Urinary bladder (tissue), 4 donors: Measurements from ENCODE around the gene HEBP2. TPM values are rescaled to one million over a fixed set of nuclear protein-coding genes. Genes with fewer than 3 reads are reported as not detected.
"Not testable (repeated sequence)": the region's sequence is repeated elsewhere in the genome, so short reads cannot be mapped to it uniquely, and the experiment has no call there.

Experiments
- DNase-seq: peaks from one replicate; pipeline ENCODE4 v3.0.0-alpha.2; 2015; ENCODE audit errors: extremely low spot score
- H3K27ac ChIP-seq: one replicate; pipeline ENCODE4 v1.5.1; 2013; ENCODE audit warnings: low read depth, mild to moderate bottlenecking, moderate library complexity
- H3K36me3 ChIP-seq: one replicate; pipeline ENCODE4 v1.6.1; 2013; ENCODE audit warnings: mild to moderate bottlenecking, moderate library complexity; ENCODE audit not compliant: insufficient read depth
- H3K4me1 ChIP-seq: one replicate; pipeline ENCODE4 v1.6.1; 2013; ENCODE audit warnings: mild to moderate bottlenecking, moderate library complexity; ENCODE audit not compliant: insufficient read depth
- H3K4me3 ChIP-seq: one replicate; pipeline ENCODE4 v1.5.1; 2013; ENCODE audit warnings: low read depth, low read length
- WGBS: extraction: QIAGEN DNeasy Blood & Tissue Kit; methylation state at CpG from one replicate; pipeline ENCODE4 v1.1.7; 2013; 5-methylcytosine and 5-hydroxymethylcytosine counted together
- polyA plus RNA-seq: library from polyadenylated mRNA; stranded (reverse); fragments of 200-250 nt; gene quantifications from one replicate; pipeline ENCODE4 v1.2.3, GENCODE V29; 2013
- total RNA-seq: library from RNA; depleted of rRNA; stranded (reverse); fragments of >200 nt; gene quantifications from one replicate; pipeline ENCODE4 v1.2.3, GENCODE V29; 2014
- donor health status: healthy with polysubstance abuse.
- donor health status: healthy.

HEBP2 gene
- total and polyA plus RNA-seq, 2 donors, result 7.6 to 43.1 TPM

DNA sequence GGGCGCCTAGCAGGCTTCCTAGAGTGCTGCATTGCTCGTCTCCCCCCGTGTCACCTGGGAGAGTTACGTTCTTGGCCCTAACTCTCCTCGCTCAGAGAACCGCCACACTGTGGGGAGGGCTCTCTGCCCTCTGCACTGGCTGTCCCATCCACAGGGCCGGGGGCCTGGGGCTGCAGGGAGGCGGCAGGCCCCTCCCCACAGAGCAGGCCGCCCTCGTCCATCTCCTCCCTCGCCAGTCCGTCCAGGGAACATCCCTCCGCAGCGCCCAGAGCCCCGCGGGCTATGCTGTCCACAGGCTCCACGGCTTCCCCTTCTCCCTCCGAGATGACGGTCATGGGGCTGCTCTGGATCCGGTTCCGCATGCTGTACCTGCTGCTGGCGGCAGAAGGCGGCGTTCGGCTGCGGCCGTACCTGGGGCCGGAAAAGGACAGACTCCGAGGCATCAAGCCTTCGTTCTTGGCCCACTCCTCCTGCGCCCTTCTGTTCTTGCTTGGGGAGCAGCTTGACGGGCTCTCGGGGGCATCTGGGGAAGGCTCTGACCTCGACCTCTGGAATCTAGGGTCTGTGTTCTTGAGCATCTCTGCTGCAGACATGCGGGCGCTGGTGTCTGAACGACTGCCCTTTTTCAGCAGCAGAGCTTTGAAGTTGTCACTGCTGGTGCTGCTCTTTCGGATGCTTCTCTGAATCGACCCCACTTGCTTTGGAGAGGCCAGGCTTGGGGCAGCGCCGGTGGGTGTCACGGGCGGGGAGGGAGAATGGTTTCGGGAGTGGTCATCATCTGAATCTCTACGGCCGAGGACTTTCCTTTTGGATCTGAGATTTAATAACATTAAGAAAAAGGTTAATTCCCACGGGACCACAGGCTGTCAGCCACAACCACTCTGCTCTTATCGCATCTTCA, 20.2 kb downstream of the HEBP2 start:
- 92% methylated on average over 48 of the region's 48 CpGs for WGBS
- no peaks in the 10 kb centered on the region for H3K36me3 ChIP-seq
- DNase-seq, result no peak
- peaks cover 1% of the 10 kb centered on the region for H3K4me1 ChIP-seq
- H3K4me3 ChIP-seq, result no peak overlapping the region
- no peak overlapping the region for H3K27ac ChIP-seq

DNA sequence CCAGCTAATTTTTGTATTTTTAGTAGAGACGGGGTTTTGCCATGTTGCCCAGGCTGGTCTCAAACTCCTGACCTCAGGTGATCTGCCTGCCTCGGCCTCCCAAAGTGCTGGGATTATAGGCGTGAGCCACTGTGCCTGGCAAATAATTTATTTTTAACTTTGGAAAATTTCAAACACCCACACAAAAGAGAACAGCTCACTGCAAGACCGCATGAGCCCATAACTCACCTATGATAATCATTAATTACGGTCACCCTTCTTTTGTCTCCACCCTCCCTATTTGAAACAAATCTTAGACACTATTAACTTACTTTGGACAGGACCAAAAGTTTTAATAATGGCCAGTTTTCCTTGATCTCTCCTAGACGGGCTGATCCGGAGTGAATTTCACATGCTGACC, 21.2 kb downstream of the HEBP2 start:
- not testable (repeated sequence) for H3K36me3 ChIP-seq, H3K4me3 ChIP-seq, DNase-seq, H3K27ac ChIP-seq, H3K4me1 ChIP-seq
- 93% methylated on average over 7 of the region's 7 CpGs for WGBS

DNA sequence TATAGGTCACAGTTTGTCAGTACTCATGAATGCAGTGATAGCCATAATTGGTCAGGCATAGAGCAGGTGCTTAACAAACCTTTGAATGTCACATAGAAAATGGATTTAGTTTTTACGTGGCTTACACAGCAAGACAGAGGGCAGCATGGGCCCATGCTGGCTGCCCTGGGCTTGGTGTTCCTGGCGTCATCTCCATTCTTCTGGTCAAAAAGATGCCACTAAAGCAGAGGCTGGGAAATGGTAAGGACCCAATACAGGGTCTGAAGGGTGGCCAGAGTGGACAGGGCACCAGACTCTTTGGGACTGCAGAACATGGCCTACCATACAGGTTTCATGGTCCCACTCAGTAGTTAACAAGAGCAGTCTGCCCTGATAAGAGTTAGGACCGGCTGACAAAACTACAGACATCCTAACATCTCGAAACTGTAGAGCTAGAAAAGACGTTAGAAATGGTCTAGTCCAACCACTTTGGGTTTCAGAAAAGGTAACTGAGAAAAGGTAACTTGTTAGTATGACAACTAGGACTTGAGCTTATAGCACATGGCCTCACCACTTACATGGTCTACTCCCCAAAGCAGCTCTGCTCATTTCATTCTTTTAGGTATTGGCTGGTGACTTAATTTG, 22.6 kb downstream of the HEBP2 start:
- 85% methylated on average over 5 of the region's 5 CpGs for WGBS
- DNase-seq, result no peak

DNA sequence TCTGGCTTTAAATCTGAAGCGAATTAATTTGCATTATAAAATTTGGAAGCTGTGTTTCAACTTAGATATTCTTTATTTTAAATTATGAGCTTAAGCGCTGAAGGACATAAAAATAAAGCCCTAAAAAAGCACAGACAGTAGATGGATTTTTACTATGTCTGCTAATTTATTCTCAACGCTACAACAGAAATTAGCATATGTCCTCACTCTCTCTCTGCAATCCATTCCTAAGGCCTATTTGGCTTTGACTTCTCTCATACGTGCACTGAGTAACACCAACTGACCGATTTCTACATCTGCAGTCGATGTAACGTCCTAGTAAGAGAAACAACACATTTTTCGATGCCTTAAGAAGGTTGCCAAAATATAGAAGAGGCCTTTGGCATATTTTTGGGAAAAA, 23.7 kb downstream of the HEBP2 start:
- Histone ChIP-seq H3K4me3 (no peak overlapping the region), H3K27ac (no peak overlapping the region), H3K4me1 (peaks cover 1% of the 10 kb centered on the region), H3K36me3 (no peaks in the 10 kb centered on the region)
- 88% methylated on average over 8 of the region's 8 CpGs for WGBS
- DNase-seq, result no peak

More for the DNA sequence above, 22.6 kb downstream of the HEBP2 start:
- Histone ChIP-seq H3K36me3 (no peaks in the 10 kb centered on the region), H3K4me3 (no peak overlapping the region), H3K4me1 (peaks cover 1% of the 10 kb centered on the region), H3K27ac (no peak overlapping the region)

- DNase-seq, result peak; percentile 40
- Histone ChIP-seq H3K4me3 (no peak overlapping the region), H3K27ac (no peak overlapping the region), H3K36me3 (no peaks in the 10 kb centered on the region), H3K4me1 (peaks cover 1% of the 10 kb centered on the region)
- 36% methylated on average over 8 of the region's 8 CpGs for WGBS
These were observed 25.0 kb downstream of the HEBP2 start for GRCh38 chr6:138428944-138429598.

- no peak overlapping the region for H3K4me3 ChIP-seq
- H3K4me1 ChIP-seq, result peaks cover 1% of the 10 kb centered on the region
- H3K27ac ChIP-seq, result no peak overlapping the region
- WGBS, result 64% methylated on average over 12 of the region's 12 CpGs
- DNase-seq, result no peak
- H3K36me3 ChIP-seq, result no peaks in the 10 kb centered on the region
These were observed 25.7 kb downstream of the HEBP2 start for GRCh38 chr6:138429761-138430160.

DNA sequence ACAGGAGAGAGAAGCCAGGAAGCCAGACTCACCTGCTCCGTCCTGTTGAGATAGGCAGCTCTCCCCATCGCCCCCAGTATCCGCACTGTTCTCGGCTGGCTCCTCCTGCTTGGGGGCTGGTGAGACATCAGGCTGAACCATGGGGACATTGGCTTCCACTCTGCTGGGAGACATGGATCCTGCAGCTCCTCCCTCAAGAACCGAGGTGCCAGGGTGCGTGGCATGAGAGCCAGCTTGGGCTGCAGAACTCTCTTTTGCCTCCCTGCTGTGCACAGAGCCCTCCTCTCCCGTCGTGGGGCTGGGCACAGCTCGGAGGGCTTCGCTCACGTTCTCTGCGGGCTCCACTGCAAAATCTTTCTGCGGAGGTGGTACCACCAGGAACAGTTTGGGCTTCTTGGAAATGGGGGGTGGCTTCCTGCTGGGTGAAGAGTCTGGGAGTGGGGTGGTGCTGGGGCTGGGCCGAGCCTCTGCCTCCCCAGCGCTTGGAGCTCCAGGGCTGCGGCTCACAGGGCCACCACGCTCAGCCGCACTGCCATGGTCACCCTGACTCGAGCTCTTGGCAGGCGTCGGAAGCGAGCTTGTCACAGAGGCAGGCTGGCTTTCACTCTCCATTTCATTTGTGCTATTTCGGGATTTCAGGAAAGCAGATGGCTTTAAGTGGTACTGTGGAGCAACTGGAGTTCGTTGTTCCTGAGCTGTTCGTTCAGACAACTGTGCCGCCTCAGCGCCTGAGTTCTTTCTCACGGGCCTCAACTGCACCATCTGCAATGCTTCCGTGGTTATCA, 26.5 kb downstream of the HEBP2 start:
- H3K27ac ChIP-seq, result no peak overlapping the region
- no peak for DNase-seq
- whole genome bisulfite sequencing, result 93% methylated on average over 29 of the region's 29 CpGs

GRCh38 chr6:138431256-138432062, 27.4 kb downstream of the HEBP2 start:
- H3K4me3 ChIP-seq, result no peak overlapping the region
- H3K4me1 ChIP-seq, result peaks cover 1% of the 10 kb centered on the region
- WGBS, result 88% methylated on average over 19 of the region's 19 CpGs
- H3K36me3 ChIP-seq, result no peaks in the 10 kb centered on the region
- no peak for DNase-seq
- H3K27ac ChIP-seq, result no peak overlapping the region

More for the DNA sequence above, 26.5 kb downstream of the HEBP2 start:
- Histone ChIP-seq H3K36me3 (no peaks in the 10 kb centered on the region), H3K4me3 (no peak overlapping the region), H3K4me1 (peaks cover 1% of the 10 kb centered on the region)

DNA sequence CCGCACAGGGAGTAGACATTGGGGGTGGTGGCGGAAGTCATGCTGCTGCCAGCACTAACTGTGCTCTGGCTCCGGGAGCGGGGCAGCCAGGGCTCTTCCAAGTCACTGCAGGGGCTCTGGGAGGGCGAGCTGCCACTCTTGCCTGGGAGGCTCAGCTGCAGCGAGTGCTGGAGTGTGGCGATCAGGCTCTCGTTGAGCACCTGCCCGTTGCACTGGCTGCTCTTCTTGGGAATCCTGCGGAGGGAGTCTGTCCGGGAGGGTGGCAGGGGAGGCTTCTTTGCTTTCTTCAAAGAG, 28.0 kb downstream of the HEBP2 start:
- no peak for DNase-seq
- H3K27ac ChIP-seq, result no peak overlapping the region
- H3K4me3 ChIP-seq, result no peak overlapping the region
- H3K4me1 ChIP-seq, result peaks cover 1% of the 10 kb centered on the region
- 93% methylated on average over 11 of the region's 11 CpGs for WGBS
- H3K36me3 ChIP-seq, result no peaks in the 10 kb centered on the region

- no peak overlapping the region for H3K27ac ChIP-seq
- H3K36me3 ChIP-seq, result no peaks in the 10 kb centered on the region
- 78% methylated on average over 3 of the region's 3 CpGs for WGBS
- no peak for DNase-seq
- no peaks in the 10 kb centered on the region for H3K4me1 ChIP-seq
- no peak overlapping the region for H3K4me3 ChIP-seq
These were observed 30.1 kb downstream of the HEBP2 start for GRCh38 chr6:138434096-138434495.

GRCh38 chr6:138434925-138435324, 30.9 kb downstream of the HEBP2 start:
- no peak for DNase-seq
- H3K27ac ChIP-seq, result no peak overlapping the region
- no peaks in the 10 kb centered on the region for H3K4me1 ChIP-seq
- H3K36me3 ChIP-seq, result no peaks in the 10 kb centered on the region
- WGBS, result 73% methylated on average over 4 of the region's 4 CpGs
- no peak overlapping the region for H3K4me3 ChIP-seq

GRCh38 chr6:138439546-138439945, 35.5 kb downstream of the HEBP2 start:
- WGBS, result 69% methylated on average over 7 of the region's 7 CpGs

GRCh38 chr6:138440296-138440695, 36.3 kb downstream of the HEBP2 start:
- 82% methylated on average over 3 of the region's 3 CpGs for WGBS
- no peaks in the 10 kb centered on the region for H3K4me1 ChIP-seq
- no peak overlapping the region for H3K4me3 ChIP-seq
- H3K36me3 ChIP-seq, result no peaks in the 10 kb centered on the region
- H3K27ac ChIP-seq, result no peak overlapping the region
- DNase-seq, result no peak

More at GRCh38 chr6:138439546-138439945, 35.5 kb downstream of the HEBP2 start:
- DNase-seq, result no peak
- no peaks in the 10 kb centered on the region for H3K4me1 ChIP-seq
- no peaks in the 10 kb centered on the region for H3K36me3 ChIP-seq
- H3K27ac ChIP-seq, result no peak overlapping the region
- H3K4me3 ChIP-seq, result no peak overlapping the region
